GM12891 (cell line): Measurements from ENCODE around the gene PRLR.

Experiments
- PAX5 ChIP-seq: IDR thresholded peaks from 2 replicates; pipeline ENCODE4 v1.6.1; 2011; ENCODE audit warnings: low read length, moderate library complexity, mild to moderate bottlenecking; ENCODE audit not compliant: insufficient read depth, severe bottlenecking
- POLR2A ChIP-seq: IDR thresholded peaks from 2 replicates; pipeline ENCODE4 v1.6.1; 2011; ENCODE audit warnings: low read depth, low read length, control low read depth
- POLR2AphosphoS5 ChIP-seq: IDR thresholded peaks from 2 replicates; pipeline ENCODE4 v1.6.1; 2011; ENCODE audit warnings: low read depth, low read length, control low read depth

DNA sequence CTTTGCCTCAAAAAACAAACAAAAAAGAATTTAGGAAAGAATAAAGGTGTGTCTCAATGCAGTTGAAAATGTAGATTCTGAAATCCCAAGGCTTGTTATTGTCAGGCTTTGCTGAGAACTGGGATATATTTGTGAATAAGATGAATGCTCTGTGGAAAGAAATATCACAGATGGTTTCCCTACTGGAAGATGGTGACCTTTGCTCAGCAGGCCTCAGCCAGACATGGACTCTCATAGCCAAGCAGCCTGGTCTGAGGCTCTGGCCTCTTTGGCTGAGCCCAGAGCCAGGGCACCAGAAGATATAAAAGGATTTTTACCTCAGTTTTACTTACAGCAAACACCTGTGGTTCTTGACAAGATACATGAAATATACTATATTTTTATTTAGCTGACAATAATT lies 219.6 kb downstream of the PRLR start:
- no peak for TF ChIP-seq POLR2AphosphoS5
- TF ChIP-seq POLR2A = no peak
- no peak for TF ChIP-seq PAX5
